ENCODE results near the gene PLD4.
"Not testable (repeated sequence)": the region's sequence is repeated elsewhere in the genome, so short reads cannot be mapped to it uniquely, and the experiment has no call there.

The PLD4 gene

DNA sequence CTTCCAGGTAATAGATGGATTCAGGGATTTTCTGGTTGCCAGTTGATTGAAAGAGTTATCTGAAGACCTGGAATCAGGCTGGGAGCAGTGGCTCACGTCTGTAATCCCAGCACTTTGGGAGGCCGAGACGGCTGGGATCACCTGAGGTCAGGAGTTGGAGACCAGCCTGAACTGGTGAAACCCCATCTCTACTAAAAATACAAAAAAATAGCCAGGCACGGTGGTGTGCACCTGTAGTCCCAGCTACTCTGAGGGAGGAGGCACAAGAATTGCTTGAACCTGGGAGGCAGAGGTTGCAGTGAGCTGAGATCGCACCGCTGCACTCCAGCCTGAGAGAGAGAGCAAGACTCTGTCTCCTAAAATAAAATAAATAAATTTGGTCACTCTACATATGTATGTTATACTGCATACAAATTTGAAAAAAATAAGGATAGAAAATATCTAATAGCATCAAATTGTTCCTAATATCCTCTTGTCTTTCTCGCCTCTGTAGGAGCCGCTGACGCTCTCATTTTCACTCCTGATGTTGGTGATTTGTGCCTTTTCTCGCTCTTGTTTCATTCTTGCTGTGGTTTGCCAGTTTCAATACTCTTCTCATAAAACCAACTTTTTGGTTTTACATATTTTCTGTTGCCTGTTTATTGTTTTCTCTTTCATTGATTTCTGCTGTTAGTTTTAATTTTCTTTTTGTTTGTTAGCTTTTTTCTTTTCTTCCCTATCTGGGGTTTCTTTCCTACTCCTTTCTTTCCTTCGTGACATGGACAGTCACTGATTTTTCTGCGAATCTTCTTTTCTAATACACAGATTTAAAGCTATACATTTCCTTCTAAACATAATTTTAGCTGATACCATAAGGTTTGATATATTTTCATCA is 23.8 kb upstream of the PLD4 start:
- no peak for DNase-seq

DNA sequence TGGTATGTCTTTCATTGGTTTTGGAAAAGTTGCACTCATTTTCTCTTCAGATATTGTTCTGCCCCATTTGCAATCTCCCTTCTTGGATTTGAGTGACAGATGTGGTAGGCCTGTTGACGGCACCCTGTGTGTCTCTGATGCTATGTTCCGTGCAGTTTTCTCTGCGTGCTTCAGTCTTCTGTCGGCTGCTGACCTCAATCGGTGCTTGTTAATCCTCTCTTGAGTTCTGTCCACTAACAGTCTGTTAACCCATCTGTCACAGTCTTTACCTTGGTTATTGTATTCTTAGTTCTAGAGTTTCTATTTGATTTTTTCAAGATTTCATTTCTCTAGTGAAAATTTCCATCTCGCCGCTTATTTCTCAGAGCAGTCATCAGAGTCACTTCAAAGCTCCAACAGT is 20.7 kb upstream of the PLD4 start:
- no peak for DNase-seq

DNA sequence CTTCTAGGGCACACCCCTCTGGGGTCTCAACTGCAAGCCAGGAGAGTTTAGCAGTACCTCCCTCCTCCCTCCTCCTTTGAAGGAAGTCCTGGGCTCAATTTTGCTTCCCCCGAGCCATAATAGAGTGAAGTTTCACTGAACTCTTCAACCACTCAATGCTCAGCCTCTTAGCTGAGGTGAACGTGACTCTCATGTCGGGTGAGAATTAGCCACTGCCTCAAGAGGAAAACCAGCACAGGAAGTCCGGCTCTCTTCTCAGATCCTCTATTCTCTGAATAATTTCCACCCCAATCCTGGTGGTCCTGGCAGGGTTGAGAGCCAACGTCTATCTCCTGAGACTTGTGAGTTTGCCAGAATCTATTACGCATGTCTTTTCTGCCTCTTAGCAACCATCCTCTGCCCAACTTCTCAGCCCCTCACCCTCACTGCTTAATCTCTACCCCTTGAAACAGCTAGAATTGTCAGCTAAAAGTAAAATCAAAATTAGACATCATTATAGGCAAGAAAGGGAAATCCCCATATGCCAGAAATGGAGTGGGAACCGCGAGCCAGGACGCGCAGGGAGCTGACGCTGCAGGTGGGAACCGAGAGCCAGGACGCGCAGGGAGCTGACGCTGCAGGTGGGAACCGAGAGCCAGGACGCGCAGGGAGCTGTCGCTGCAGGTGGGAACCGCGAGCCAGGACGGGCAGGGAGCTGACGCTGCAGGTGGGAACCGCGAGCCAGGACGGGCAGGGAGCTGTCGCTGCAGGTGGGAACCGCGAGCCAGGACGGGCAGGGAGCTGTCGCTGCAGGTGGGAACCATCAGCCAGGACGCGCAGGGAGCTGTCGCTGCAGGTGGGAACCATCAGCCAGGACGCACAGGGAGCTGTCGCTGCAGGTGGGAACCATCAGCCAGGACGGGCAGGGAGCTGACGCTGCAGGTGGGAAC is 19.8 kb upstream of the PLD4 start:
- not testable (repeated sequence) for DNase-seq

DNA sequence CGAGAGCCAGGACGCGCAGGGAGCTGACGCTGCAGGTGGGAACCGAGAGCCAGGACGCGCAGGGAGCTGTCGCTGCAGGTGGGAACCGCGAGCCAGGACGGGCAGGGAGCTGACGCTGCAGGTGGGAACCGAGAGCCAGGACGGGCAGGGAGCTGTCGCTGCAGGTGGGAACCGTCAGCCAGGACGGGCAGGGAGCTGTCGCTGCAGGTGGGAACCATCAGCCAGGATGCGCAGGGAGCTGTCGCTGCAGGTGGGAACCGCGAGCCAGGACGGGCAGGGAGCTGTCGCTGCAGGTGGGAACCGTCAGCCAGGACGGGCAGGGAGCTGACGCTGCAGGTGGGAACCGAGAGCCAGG is 19.1 kb upstream of the PLD4 start:
- DNase-seq: not testable (repeated sequence)

DNA sequence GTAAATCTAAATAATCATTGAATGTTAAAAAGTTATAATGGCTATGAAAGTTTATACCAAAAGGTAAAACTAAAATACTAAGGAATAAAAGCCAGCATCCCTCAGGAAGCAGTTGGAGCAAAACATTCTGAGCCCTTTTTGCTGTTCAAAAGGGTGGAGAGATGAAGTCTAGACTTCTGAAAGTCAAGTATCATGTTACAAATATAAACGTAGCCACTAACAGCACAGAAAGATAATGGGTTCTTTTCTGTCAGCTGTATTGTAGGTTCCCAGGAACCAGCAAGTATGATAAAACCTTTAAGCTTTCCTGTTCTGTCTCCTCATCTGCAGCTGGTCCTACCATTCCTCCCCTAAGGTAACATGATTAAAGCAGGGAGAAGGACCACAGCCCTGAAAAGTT is 16.4 kb upstream of the PLD4 start:
- no peak for DNase-seq

DNA sequence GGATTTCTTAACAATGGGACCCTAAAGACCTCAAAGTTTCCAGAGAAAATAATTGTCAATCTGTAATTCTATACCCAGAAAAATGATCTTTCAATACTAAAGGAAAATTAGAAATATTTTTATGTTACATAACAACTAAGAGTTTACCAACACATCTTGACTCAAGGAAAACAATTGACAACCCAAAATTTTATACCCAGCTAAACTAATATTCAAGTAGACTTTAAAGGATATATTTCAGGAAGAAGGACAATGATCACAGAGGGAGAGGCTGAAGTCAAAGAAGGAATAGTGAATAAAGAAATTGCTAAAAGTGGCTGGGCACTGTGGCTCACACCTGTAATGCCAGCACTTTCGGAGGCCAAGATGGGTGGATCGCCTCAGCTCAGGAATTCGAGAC is 12.6 kb upstream of the PLD4 start:
- DNase-seq: no peak

DNA sequence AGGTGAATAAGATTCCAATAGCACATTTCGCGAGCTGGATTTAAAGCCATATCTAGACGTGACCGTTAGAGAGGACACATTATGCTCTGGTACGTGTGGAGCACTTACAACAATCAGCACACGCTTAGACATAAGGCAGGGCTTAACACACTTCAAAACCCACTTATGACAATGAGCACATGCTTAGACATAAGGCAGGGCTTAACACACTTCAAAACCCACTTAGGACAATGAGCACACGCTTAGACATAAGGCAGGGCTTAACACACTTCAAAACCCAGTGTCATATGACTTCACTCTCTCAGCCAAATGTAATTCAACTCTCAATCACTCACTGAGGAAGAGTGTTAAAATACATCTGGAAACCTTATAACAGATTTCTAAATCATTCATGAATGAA is 11.2 kb upstream of the PLD4 start:
- no peak for DNase-seq

DNA sequence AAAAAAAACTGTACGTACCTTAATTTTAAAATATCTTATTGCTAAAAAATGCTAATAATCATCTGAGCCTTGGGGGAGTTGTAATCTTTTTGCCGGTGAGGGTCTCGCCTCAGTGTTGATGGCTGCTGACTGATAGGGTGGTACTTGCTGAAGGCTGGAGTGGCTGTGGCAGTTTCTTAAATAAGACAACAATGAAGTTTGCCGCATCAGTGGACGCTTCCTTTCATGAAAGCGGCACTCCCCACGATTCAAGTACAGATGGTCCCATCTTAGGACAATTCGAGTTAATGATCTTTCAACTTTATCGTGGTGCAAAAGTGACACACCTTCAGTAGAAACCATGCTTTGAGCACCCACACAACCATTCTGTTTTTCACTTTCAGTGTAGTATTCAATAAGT is 7.6 kb upstream of the PLD4 start:
- DNase-seq: no peak

DNA sequence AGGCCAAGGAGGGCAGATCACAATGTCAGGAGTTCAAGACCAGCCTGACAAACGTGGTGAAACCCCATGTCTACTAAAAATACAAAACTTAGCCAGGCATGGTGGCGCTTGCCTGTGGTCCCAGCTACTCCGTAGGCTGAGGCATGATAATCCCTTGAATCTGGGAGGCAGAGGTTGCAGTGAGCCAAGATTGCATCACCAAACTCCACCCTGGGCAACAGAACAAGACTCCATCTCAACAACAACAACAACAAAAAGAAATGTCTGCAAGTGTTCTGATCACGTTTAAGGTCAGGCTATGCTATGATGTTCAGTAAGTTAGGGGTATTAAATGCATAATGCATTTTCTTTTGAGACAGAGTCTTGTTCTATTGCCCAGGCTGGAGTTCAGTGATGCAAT is 6.7 kb upstream of the PLD4 start:
- no peak for DNase-seq

DNA sequence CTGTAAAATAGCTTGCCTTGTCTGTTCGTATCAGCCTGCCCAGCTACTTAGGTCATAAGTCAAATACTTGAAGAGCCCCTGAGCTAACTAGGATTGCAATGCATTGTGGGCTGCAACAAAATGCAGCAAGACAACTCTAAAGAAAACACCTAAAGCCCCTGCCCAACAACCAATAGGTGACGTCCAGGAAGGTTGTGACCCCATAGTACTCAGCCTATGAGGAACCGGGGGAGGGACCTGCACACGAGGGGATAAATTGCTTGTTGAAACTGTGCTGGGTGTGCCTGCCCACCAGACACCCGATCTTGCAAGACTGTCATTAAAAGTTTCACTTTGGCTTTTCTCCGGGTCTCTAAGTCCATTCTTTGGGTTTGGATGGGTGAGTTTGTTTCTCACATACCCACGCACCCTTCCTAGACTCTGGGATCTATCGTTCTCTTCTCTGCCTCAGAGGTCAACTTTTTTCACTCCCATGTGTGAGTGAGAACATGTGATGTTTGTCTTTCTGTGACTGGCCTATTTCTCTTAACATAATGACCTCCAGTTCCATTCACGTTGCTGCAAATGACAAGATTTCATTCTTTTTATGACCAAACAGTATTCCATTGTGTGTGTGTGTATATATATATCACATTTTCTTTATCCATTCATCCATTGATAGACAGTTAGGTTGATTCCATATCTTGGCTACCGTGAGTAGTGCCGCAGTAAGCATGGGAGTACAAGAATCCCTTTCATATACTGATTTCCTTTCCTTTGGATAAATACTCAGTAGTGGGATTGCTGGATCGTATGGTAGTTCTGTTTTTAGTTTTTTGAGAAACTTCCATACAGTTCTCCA is 5.3 kb upstream of the PLD4 start:
- DNase-seq: not testable (repeated sequence)

DNA sequence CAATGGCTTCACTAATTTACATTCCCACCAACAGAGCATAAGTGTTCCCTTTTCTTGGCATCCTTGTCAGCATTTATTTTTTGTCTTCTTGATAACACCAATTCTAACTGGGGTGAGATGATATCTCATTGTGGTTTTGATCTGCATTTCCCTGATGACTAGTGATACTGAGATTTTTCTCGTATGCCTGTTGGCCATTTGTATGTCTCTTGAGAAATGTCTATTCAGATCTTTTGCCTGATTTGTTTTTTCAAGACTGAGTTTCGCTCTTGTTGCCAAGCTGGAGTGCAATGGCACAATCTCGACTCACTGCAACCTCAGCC is 4.7 kb upstream of the PLD4 start:
- no peak for DNase-seq

DNA sequence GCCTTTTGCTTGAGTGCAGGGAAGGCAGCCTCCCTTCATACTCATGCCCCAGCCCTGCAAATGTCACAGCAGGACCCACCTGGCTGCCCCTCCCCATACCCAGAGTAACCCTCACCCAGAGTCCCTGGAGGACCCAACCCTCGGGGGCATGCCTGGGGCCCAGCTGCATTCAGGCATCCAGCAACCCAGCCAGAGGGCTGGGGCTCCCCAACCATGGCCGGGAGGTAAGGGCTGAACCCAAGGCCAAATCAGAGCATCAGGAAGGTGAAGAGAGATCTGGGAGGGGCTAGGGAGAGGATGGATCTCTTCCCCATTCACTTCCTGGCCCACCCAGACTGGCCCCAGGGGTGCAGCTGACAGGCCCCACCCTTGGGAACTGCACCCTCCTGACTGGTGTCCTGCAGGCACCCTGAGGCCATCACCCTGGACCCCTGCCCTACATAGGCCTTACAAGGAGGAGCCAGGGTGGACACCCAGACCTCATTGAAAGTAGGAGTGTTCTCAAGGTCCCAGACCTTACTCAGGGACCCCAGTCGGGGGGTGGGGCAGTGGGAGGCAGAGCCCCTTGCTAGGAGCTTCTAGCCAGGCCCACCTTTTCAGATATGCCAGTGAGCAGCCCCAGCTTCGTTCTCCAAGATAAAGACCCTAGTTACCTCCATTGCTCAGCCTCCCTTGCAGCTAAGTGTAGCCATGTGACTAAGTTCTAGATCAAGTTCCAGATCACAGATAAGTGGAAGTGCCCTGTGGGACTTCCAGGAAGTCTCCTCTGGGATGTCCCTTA is 849 bp upstream of the PLD4 start:
- DNase-seq: no peak

DNA sequence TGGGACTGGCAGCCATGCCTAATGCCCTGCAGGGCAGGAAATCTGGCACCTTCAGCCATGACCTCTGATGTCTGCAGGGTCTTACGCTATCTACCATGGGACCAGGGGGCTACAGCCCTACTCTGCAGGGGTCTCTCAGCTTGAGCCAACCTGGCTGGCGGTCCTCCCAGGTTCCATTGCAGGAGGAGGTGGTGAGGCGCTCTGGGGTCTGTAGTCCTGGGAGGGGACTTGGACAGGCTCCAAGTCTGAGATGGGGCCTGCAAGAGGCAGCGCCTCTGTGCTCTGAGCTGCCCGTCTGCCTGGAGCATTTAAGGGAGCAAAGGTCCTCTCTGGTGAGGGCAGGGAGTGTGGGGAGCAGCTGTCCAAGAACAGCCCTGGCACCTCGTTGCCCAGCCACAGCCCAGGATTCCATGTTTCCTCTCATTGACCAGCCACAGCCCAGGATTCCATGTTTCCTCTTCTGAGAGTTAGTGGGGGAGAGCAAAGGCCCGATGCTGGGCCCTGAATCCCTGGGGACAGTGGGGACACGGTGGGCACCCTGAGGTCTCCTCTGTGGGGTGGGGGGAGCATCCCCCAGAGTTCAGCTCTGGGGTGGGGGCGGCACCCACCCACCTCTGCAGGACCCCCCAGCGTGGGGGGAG is 655 bp downstream of the PLD4 start:
- no peak for DNase-seq

DNA sequence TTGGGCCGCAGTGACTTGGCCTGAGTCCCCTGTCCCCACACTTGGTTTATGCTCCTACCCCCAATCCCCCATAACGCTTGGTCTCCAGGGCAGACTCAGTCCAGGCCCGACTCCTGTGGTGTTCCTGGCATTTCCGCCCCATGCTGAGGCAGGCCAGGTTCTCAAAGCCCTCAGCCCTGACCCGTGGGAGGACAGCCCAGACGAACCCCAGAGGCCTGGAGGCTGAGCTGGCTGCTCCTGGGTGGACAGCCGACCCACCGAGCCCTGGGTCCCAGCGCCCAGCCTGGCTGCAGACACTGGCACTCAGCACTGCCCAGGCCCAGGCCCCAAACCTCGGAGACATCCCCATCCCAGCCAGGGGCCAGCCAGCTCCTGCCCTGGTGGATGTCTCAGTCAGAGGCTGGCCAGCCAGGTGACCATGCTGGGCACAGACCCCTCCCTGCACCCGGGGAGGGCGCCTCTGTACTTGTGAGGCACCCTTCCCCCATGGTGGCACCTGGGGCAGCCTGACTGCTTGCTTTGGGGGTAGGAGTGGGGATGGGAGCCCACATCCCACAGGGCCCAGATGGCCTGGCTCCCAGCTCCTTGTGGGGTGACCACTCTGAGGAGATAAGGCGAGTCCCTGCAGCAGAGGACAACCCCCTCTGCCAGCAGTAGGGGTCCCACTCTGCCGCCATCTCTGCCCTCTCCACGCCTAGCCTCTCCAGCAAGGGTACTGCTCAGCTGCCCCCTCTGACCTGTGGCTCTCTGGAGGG is 1.4 kb downstream of the PLD4 start:
- no peak for DNase-seq

DNA sequence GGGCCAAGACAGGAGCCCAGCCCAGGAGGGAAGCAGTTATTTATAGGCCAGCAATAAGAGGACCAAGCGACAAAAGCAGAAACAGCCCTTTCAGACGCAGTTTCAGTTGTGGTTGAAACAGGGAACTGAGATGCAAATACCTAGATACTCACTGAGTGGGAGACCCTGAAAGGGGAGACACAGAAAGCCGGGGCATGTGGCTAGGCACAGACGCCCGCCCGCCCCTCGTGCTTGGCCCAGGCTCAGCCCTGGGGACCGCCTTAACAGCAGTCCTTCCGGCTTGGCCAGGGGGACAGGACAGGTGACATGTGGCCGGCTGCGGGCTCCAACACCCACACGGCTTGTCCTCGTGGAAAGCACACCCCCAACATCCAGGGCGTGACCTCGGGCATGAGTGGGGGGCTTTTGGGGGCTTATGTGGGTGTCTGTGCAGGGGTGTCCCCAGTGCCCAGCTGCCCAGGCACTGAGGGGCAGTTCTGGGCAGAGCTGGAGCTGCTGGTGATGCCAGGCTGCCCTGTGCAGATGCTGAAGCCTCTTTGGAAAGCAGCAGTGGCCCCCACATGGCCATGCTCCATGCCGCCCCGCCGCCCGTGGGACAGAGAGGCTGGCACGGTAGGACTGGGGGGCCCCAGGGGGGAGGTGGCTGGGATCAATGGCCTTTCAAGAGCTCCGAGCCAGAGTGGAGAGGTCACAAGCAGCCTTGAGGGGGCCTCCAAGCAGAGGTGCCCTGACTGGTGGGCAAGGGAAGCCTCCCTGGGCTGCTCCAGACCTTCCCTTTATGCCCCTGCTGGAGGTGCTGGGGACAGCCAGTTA is 2.1 kb downstream of the PLD4 start:
- no peak for DNase-seq

DNA sequence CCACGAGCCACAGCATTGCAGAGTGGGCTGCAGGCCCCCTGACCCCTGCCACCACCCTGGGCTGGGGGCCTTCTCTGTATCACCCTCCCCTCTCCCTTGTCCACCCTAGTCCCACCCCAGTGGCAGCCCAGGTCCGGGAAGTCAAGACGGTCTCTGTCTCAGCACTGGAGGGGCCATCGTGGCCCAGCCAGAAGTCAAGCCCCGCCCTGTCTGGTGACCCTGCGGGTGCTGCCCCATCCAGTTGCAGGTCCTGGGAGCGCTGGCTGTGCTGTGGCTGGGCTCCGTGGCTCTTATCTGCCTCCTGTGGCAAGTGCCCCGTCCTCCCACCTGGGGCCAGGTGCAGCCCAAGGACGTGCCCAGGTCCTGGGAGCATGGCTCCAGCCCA is 2.7 kb downstream of the PLD4 start:
- DNase-seq: no peak

DNA sequence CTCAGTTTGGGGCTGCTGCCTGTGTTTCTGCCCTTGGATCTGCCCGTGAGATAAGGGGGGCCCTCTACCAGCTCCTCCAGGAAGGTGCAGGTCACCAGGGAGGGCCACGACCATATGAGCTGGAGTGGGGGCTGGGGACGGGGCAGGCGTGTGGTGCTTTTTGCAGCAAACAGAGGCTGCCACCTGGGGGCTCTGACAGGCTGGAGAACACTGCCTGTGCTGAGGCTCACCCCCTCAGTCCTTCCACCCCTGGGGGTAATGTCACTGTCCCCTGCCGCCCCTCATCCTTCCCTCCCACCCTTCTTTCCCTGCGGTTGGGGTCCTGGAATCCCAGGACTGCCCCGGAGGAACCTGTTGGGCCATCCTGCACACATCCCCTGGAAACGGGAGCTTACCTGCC is 3.2 kb downstream of the PLD4 start:
- DNase-seq: no peak

DNA sequence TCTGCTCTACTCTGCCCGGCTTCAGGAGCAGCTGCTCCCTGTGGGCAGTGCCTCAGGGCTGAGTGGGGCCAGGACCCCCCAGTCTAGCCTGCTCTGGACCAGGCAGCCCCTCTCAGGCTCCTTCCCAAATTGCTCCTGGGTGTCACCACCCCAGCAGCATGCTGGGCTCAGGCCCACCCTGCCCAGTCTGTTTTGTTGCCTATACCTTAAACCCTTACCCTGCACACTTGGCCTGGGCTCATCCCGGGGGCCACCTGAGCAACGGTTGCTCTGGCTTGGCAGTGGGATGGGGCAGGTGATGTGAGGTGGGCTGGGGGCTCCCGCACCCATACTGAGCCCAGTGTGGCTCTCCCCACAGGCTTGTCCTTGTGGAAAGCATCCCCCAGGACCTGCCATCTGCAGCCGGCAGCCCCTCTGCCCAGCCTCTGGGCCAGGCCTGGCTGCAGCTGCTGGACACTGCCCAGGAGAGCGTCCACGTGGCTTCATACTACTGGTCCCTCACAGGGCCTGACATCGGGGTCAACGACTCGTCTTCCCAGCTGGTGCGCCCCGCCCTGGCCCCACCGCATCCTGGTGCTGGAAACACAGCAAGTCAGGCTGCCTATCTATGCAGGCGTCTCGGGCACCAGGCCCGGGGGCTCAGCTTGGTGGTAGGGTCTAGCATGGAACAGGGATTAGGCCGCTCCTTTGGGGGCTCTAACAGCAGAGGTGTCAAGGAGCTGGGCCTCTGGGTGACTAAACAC is 3.9 kb downstream of the PLD4 start:
- no peak for DNase-seq

Data from activated gamma-delta T cell treated with Interleukin-2 at 50 U/mL for 16 hours (primary cell).